AG04450 (cell line): Measurements from ENCODE around the gene PSMD6. TPM values are rescaled to one million over a fixed set of nuclear protein-coding genes. Genes with fewer than 3 reads are reported as not detected.
A peak's percentile ranks its signal among the peaks of the same experiment; 100 is the strongest.

Experiments used
- CTCF ChIA-PET: fragments of 300-600, 350-600 bp; formaldehyde crosslinking; extraction: SDS; loops from one replicate; lab custom pipeline; 2022; ENCODE audit warnings: antibody characterized with exemption, inconsistent platforms; lab: Charles Lee
- POLR2A ChIA-PET: fragments of 350-600 bp; formaldehyde crosslinking; extraction: SDS; loops from one replicate; lab custom pipeline; 2021; ENCODE audit warnings: antibody characterized with exemption, inconsistent platforms; lab: Yijun Ruan, JAX
- DNase-seq: peaks from one replicate; pipeline ENCODE4 v3.0.0-alpha.2; 2011; ENCODE audit warnings: low read depth, low spot score
- H3K27ac ChIP-seq: one replicate; pipeline ENCODE4 v1.5.1; 2012; ENCODE audit warnings: low read depth, low read length, control low read depth
- H3K27me3 ChIP-seq: one replicate; pipeline ENCODE4 v1.6.0; 2012; ENCODE audit warnings: low read length; ENCODE audit not compliant: control insufficient read depth, insufficient read depth
- H3K4me3 ChIP-seq: 2 replicates; pipeline ENCODE4 v1.5.1; 2011; ENCODE audit warnings: mild to moderate bottlenecking, low read depth, low read length, control low read depth
- H3K9me3 ChIP-seq: 2 replicates; pipeline ENCODE4 v1.5.1; 2012; ENCODE audit warnings: low read length; ENCODE audit not compliant: control insufficient read depth, insufficient read depth
- CTCF ChIP-seq: IDR thresholded peaks from 2 replicates; pipeline ENCODE4 v1.5.1; 2011; ENCODE audit warnings: low read depth, low read length, control low read depth, inconsistent platforms
- polyA plus RNA-seq: library from polyadenylated mRNA; depleted of rRNA; stranded (reverse); fragments of >200 nt; gene quantifications from 2 replicates; pipeline ENCODE4 v1.2.3, GENCODE V29; 2011

The PSMD6 gene
- polyA plus RNA-seq, 1 experiment, result 83.6 TPM

GRCh38 chr3:63976161-63976871, 47.0 kb downstream of the PSMD6 start:
- Histone ChIP-seq H3K4me3 (no peak overlapping the region), H3K27me3 (no peaks in the 10 kb centered on the region), H3K9me3 (no peaks in the 10 kb centered on the region), H3K27ac (no peak overlapping the region)
- no peak for TF ChIP-seq CTCF
- DNase-seq, result peak; percentile 81
- ChIA-PET POLR2A (no interaction called here), CTCF (interaction anchor here (0.6 to 9.8 kb wide), 8 partner anchors 14 to 1262 kb away, joined by 3 to 75 read pairs (median 4); partner anchors contain the start of gene C3orf49)

GRCh38 chr3:63975723-63976122, 47.6 kb downstream of the PSMD6 start:
- TF ChIP-seq CTCF, result no peak
- no peak for DNase-seq
- ChIA-PET POLR2A (no interaction called here), CTCF (interaction anchor here (0.6 to 9.8 kb wide), 9 partner anchors 11 to 1261 kb away, joined by 3 to 75 read pairs (median 4); partner anchors contain the start of gene C3orf49)
- no peaks in the 10 kb centered on the region for H3K9me3 ChIP-seq
- H3K27ac ChIP-seq, result no peak overlapping the region
- no peak overlapping the region for H3K4me3 ChIP-seq
- H3K27me3 ChIP-seq, result no peaks in the 10 kb centered on the region

- CTCF ChIA-PET, result interaction anchor here (1.6 to 9.8 kb wide), 3 partner anchors 12 to 18 kb away, joined by 4 to 75 read pairs (median 67); no protein-coding TSS in a partner anchor
- POLR2A ChIA-PET, result no interaction called here
Observed at GRCh38 chr3:63974451-63974850, 48.8 kb downstream of the PSMD6 start.

GRCh38 chr3:63973406-63973805, 49.9 kb downstream of the PSMD6 start:
- CTCF ChIA-PET, result interaction anchor here (8.9 to 9.8 kb wide), 2 partner anchors 11 to 19 kb away, joined by 67 to 75 read pairs; no protein-coding TSS in a partner anchor
- H3K27ac ChIP-seq, result no peak overlapping the region
- H3K9me3 ChIP-seq, result no peaks in the 10 kb centered on the region
- H3K4me3 ChIP-seq, result no peak overlapping the region
- DNase-seq, result no peak
- POLR2A ChIA-PET, result no interaction called here
- H3K27me3 ChIP-seq, result no peaks in the 10 kb centered on the region
- no peak for TF ChIP-seq CTCF

More at GRCh38 chr3:63974451-63974850, 48.8 kb downstream of the PSMD6 start:
- DNase-seq, result no peak
- Histone ChIP-seq H3K9me3 (no peaks in the 10 kb centered on the region), H3K27me3 (no peaks in the 10 kb centered on the region), H3K27ac (no peak overlapping the region), H3K4me3 (no peak overlapping the region)
- TF ChIP-seq CTCF, result no peak

GRCh38 chr3:63972987-63973386, 50.3 kb downstream of the PSMD6 start:
- no peaks in the 10 kb centered on the region for H3K9me3 ChIP-seq
- no peak for TF ChIP-seq CTCF
- H3K4me3 ChIP-seq, result no peak overlapping the region
- ChIA-PET CTCF (interaction anchor here (1.2 to 9.8 kb wide), 3 partner anchors 10 to 21 kb away, joined by 3 to 75 read pairs (median 67); no protein-coding TSS in a partner anchor), POLR2A (interaction anchor here (1.1 kb wide), 1 partner anchor 13 kb away, joined by 8 read pairs; no protein-coding TSS in a partner anchor)
- no peaks in the 10 kb centered on the region for H3K27me3 ChIP-seq
- DNase-seq, result no peak
- no peak overlapping the region for H3K27ac ChIP-seq
